Loucy (cell line): Measurements from ENCODE around the gene C7orf57.

Experiments used
- H2AFZ ChIP-seq: fragments of 200-600 bp; sonication (generic); 2 replicates; pipeline ENCODE4 v1.6.0; 2016; ENCODE audit warnings: antibody characterized with exemption, mild to moderate bottlenecking, low read length, moderate library complexity
- H3F3A ChIP-seq: fragments of 200-600 bp; 2 replicates; pipeline ENCODE4 v1.6.0; 2016; ENCODE audit warnings: antibody characterized with exemption, low read depth, mild to moderate bottlenecking
- H3K27me3 ChIP-seq: fragments of 200-600 bp; sonication (generic); 2 replicates; pipeline ENCODE4 v1.6.1; 2014; ENCODE audit warnings: low read length, mild to moderate bottlenecking; ENCODE audit not compliant: insufficient read depth, poor library complexity, severe bottlenecking
- H3K36me3 ChIP-seq: fragments of 200-600 bp; sonication (generic); 2 replicates; pipeline ENCODE4 v1.6.1; 2016; ENCODE audit warnings: low read length; ENCODE audit not compliant: insufficient read depth
- H3K4me1 ChIP-seq: fragments of 200-600 bp; sonication (generic); 2 replicates; pipeline ENCODE4 v1.5.1; 2014; ENCODE audit warnings: low read length, mild to moderate bottlenecking; ENCODE audit not compliant: insufficient read depth, poor library complexity, severe bottlenecking
- H3K4me2 ChIP-seq: fragments of 200-600 bp; sonication (generic); 2 replicates; pipeline ENCODE4 v1.6.0; 2014; ENCODE audit warnings: antibody characterized with exemption, low read length, low read depth, mild to moderate bottlenecking; ENCODE audit not compliant: poor library complexity, severe bottlenecking
- H3K4me3 ChIP-seq: fragments of 200-600 bp; sonication (generic); 2 replicates; pipeline ENCODE4 v1.5.1; 2014; ENCODE audit warnings: low read length, mild to moderate bottlenecking, mixed read lengths; ENCODE audit not compliant: poor library complexity, severe bottlenecking
- H3K79me2 ChIP-seq: fragments of 200-600 bp; sonication (generic); 2 replicates; pipeline ENCODE4 v1.6.1; 2014; ENCODE audit warnings: low read length; ENCODE audit not compliant: insufficient read depth
- H3K9ac ChIP-seq: fragments of 200-600 bp; sonication (generic); 2 replicates; pipeline ENCODE4 v1.6.0; 2014; ENCODE audit warnings: mild to moderate bottlenecking, low read depth, low read length, moderate library complexity; ENCODE audit not compliant: poor library complexity, severe bottlenecking
- H3K9me2 ChIP-seq: fragments of 200-600 bp; sonication (generic); replicated peaks from 2 replicates; pipeline ENCODE4 v1.6.1; 2016; ENCODE audit warnings: low read depth, low read length, mixed read lengths
- H3K9me3 ChIP-seq: fragments of 200-600 bp; sonication (generic); 2 replicates; pipeline ENCODE4 v1.6.1; 2014; ENCODE audit warnings: mild to moderate bottlenecking, antibody characterized with exemption, low read length, low read depth; ENCODE audit not compliant: insufficient read depth
- H4K20me1 ChIP-seq: fragments of 200-600 bp; sonication (generic); 2 replicates; pipeline ENCODE4 v1.6.0; 2014; ENCODE audit warnings: antibody characterized with exemption, low read length, mild to moderate bottlenecking; ENCODE audit not compliant: insufficient read depth, poor library complexity, severe bottlenecking
- CTCF ChIP-seq: fragments of 200-600 bp; sonication (generic); conservative IDR thresholded peaks from 2 replicates; pipeline ENCODE4 v1.5.1; 2014; ENCODE audit warnings: mild to moderate bottlenecking, antibody characterized with exemption, low read length
- EZH2phosphoT487 ChIP-seq: fragments of 200-600 bp; IDR thresholded peaks from 2 replicates; pipeline ENCODE4 v1.6.1; 2018; ENCODE audit warnings: antibody characterized with exemption, mild to moderate bottlenecking, moderate library complexity, borderline replicate concordance

C7orf57 gene

GRCh38 chr7:48045195-48045765 lies 9.9 kb downstream of the C7orf57 start:
- H3K9me3 ChIP-seq: no peaks in the 10 kb centered on the region; the same call in 1 of the 2 replicates
- no peak overlapping the region for H3K4me2 ChIP-seq
- H3K27me3 ChIP-seq: no peaks in the 10 kb centered on the region
- H3K79me2 ChIP-seq: no peaks in the 10 kb centered on the region
- no peaks in the 10 kb centered on the region for H3F3A ChIP-seq
- H2AFZ ChIP-seq: no peak overlapping the region
- no peaks in the 10 kb centered on the region for H3K9me2 ChIP-seq
- H3K9ac ChIP-seq: no peak overlapping the region
- H4K20me1 ChIP-seq: no peaks in the 10 kb centered on the region
- TF ChIP-seq EZH2phosphoT487 (no peak), CTCF (no peak)
- no peaks in the 10 kb centered on the region for H3K4me1 ChIP-seq
- no peaks in the 10 kb centered on the region for H3K36me3 ChIP-seq
- no peak overlapping the region for H3K4me3 ChIP-seq

- H3K9ac ChIP-seq: no peak overlapping the region
- no peaks in the 10 kb centered on the region for H3K4me1 ChIP-seq
- H4K20me1 ChIP-seq: no peaks in the 10 kb centered on the region
- no peaks in the 10 kb centered on the region for H3K36me3 ChIP-seq
- no peaks in the 10 kb centered on the region for H3K27me3 ChIP-seq
- no peaks in the 10 kb centered on the region for H3K79me2 ChIP-seq
- no peak overlapping the region for H2AFZ ChIP-seq
- no peak for TF ChIP-seq EZH2phosphoT487
- TF ChIP-seq CTCF: no peak
- no peaks in the 10 kb centered on the region for H3F3A ChIP-seq
- H3K9me2 ChIP-seq: no peaks in the 10 kb centered on the region
- H3K4me2 ChIP-seq: no peak overlapping the region
- H3K4me3 ChIP-seq: no peak overlapping the region
- no peaks in the 10 kb centered on the region; the same call in 1 of the 2 replicates for H3K9me3 ChIP-seq
These were observed 11.1 kb downstream of the C7orf57 start for GRCh38 chr7:48046458-48046857.

GRCh38 chr7:48048113-48048512 lies 12.8 kb downstream of the C7orf57 start:
- no peaks in the 10 kb centered on the region for H3K4me1 ChIP-seq
- H3K9ac ChIP-seq: no peak overlapping the region
- no peaks in the 10 kb centered on the region; the same call in 1 of the 2 replicates for H3K9me3 ChIP-seq

More at GRCh38 chr7:48048113-48048512, 12.8 kb downstream of the C7orf57 start:
- Histone ChIP-seq H2AFZ (no peak overlapping the region), H3F3A (no peaks in the 10 kb centered on the region), H3K36me3 (no peaks in the 10 kb centered on the region), H3K4me3 (no peak overlapping the region), H4K20me1 (no peaks in the 10 kb centered on the region), H3K4me2 (no peak overlapping the region), H3K79me2 (no peaks in the 10 kb centered on the region), H3K27me3 (no peaks in the 10 kb centered on the region), H3K9me2 (no peaks in the 10 kb centered on the region)
- no peak for TF ChIP-seq EZH2phosphoT487
- no peak for TF ChIP-seq CTCF
